Heart left ventricle (tissue), 16 donors: ENCODE results near the gene DEXI. TPM values are rescaled to one million over a fixed set of nuclear protein-coding genes. Genes with fewer than 3 reads are reported as not detected.
A peak's percentile ranks its signal among the peaks of the same experiment; 100 is the strongest.

Experiments
- ATAC-seq, 4 donors: fragments of 200-7000 bp; cut with Tn5 transposase; one replicate each; pipeline ENCODE4 v1.9.1; 2020 to 2022; ENCODE audit warnings: moderate library complexity in 4 of 4, mild to moderate bottlenecking in 3 of 4, moderate number of reproducible peaks in 1 of 4
- DNase-seq, 5 donors: peaks; one replicate each; pipeline ENCODE4 v3.0.0-alpha.2; 2020
- H3K27ac ChIP-seq, 12 donors: fragments of 200-600 bp; sonication (generic) in 4 of 12; one replicate each; pipeline versions ENCODE4 v1.5.0 to v1.8.0; 2016 to 2022; ENCODE audit warnings: mild to moderate bottlenecking in 2 of 12
- H3K27me3 ChIP-seq, 9 donors: fragments of 200-600 bp; sonication (generic) in 2 of 9; one replicate each; pipeline versions ENCODE4 v1.5.1 to v1.8.0; 2016 to 2022; ENCODE audit warnings: mild to moderate bottlenecking in 3 of 9
- H3K36me3 ChIP-seq, 9 donors: fragments of 200-600 bp; sonication (generic) in 2 of 9; one replicate each; pipeline versions ENCODE4 v1.5.0 to v1.8.0; 2018 to 2022; ENCODE audit warnings: mild to moderate bottlenecking in 2 of 9
- H3K4me1 ChIP-seq, 12 donors: fragments of 200-600 bp; sonication (generic) in 4 of 12; one replicate each; pipeline versions ENCODE4 v1.5.0 to v1.8.0; 2016 to 2022; ENCODE audit warnings: mild to moderate bottlenecking in 3 of 12
- H3K4me3 ChIP-seq, 12 donors: fragments of 200-600 bp; sonication (generic) in 4 of 12; one replicate each; pipeline versions ENCODE4 v1.5.0 to v1.8.0; 2017 to 2022; ENCODE audit warnings: mild to moderate bottlenecking in 9 of 12, moderate library complexity in 4 of 12
- H3K9me3 ChIP-seq, 12 donors: fragments of 200-600 bp; sonication (generic) in 4 of 12; one replicate each; pipeline versions ENCODE4 v1.5.0 to v1.8.0; 2016 to 2022; ENCODE audit warnings: mild to moderate bottlenecking in 1 of 12
- CTCF ChIP-seq, 12 donors: fragments of 200-600 bp; sonication (generic) in 4 of 12; IDR thresholded peaks; one replicate each; pipeline versions ENCODE4 v1.5.0 to v1.8.0; 2018 to 2022; ENCODE audit warnings: antibody characterized with exemption in 12 of 12, mild to moderate bottlenecking in 5 of 12
- POLR2A ChIP-seq, 2 donors: fragments of 450-650 bp; IDR thresholded peaks; one replicate each; pipeline ENCODE4 v1.6.1; 2017; ENCODE audit warnings: antibody characterized with exemption in 2 of 2, mild to moderate bottlenecking in 2 of 2, moderate library complexity in 2 of 2
- WGBS, 4 donors: extraction: QIAGEN DNeasy Blood & Tissue Kit in 2 of 4; methylation state at CpG; one replicate each; pipeline versions ENCODE4 v1.1.5 to v1.1.7; 2013 to 2018; 5-methylcytosine and 5-hydroxymethylcytosine counted together
- intact Hi-C, 10 donors: fragments of 100-400 bp; cut with DNase I; formaldehyde crosslinking; loops; one replicate each; pipeline versions ENCODE4 v1.11.1 to v1.14.2; 2022
- polyA plus RNA-seq, 2 donors: library from polyadenylated mRNA; stranded (reverse); fragments of 200-250 nt; gene quantifications; one replicate each; pipeline ENCODE4 v1.2.3, GENCODE V29; 2013
- total RNA-seq, 9 donors: library from RNA; depleted of rRNA in 2 of 9; stranded (reverse); fragments of >200 nt in 2 of 9; fragmentation: NEBNext Ultra II Directional in 3 of 9; extraction: Animal tissue kit (Norgen Biotek cat#: 25700) in 3 of 9; gene quantifications; one replicate each; pipeline versions ENCODE4 v1.1.0 to v1.2.4, GENCODE V29; 2016 to 2023
- donor health status: ischemic (EF 13 %, LVEDD 7.1; RV severe dilation, severe dysfunction).
- donor health status: healthy with polysubstance abuse.
- donor health status: DM: no; HTN: yes; CAD: no.
- donor health status: DM: no; HTN: no; CAD: no.
- donor health status: ischemic (EF 25% LVEDD 6.9; RV normal size, moderate dysfunction).
- donor health status: ischemic (EF 25% LVEDD 5.7; RV mildly dilated, moderate dysfunction).
- donor health status: healthy.
- donor health status: DM: yes; HTN: yes; CAD: no.
- donor health status: ischemic (EF 35%, LVEDD 5.7; RV mildly dilated, moderate dysfunction).
- donor health status: nonischemic (EF 11% LVEDD 7.7; RV severe dilation, severe dysfunction).
- donor health status: DM: yes; HTN: yes; CAD: no.
- donor health status: PGD.
- donor health status: ischemic (EF 29% LVEDD 5.4; RV normal size, mild dysfunction).
- donor health status: nonischemic (EF 23%, LVEDD 6.1; RV moderate dilation, normal function).

DEXI gene
- total and polyA plus RNA-seq, 11 donors = 57.2 to 141 (median 90.8) TPM

- DNase-seq (no peak), ATAC-seq (peak in 1 of 4 donors; percentile 10)
- peaks cover 10 to 83% (median 64%) of the 10 kb centered on the region in 12 donors for H3K4me1 ChIP-seq
- 75 to 82% (median 78%) methylated on average over 10 to 11 of the region's 11 CpGs for WGBS, 4 donors
- no peak overlapping the region for H3K4me3 ChIP-seq
- no peaks in the 10 kb centered on the region for H3K9me3 ChIP-seq
- peaks cover 0 to 46% (median 19%) of the 10 kb centered on the region in 9 donors for H3K36me3 ChIP-seq
- TF ChIP-seq CTCF (IDR thresholded peaks at IDR 0.05) (no peak), POLR2A (IDR thresholded peaks at IDR 0.05) (no peak)
- H3K27me3 ChIP-seq = no peaks in the 10 kb centered on the region
- intact Hi-C loops = no loop called here
- peak overlapping the region in 7 of 12 donors; percentile 17 to 46 (median 34) for H3K27ac ChIP-seq
These were observed 9.1 kb downstream of the DEXI start for GRCh38 chr16:10932959-10933710.

DNA sequence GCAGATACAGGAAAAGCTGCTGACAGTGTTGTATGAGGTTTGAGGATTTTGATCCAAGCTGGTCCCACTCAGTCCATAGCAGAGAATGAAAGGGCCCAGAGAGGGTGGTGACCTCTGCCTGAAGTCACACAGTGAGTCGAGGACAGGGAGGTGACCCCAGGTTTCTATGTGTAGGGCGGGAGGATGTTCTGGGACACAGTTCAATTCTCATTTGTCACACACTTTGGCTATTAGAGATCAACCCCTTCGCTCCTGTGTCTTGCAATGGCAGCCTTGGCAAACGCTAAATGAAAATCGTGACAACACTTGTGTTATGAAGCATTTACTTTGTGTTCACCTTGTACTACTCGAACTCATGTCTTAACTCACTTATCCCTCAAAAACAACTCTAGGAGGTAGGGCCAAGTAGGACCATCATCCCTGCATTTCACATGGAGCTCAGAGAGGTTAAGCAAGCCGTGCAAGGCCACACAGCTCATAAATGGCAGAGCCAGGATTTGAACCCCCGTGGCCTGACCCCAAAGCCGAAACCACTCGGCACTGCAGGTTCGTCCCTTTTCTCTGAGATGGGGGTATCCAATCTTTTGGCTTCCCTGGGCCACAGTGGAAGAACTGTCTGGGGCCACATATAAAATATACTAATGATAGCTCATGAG lies 10.2 kb downstream of the DEXI start:
- H3K27ac ChIP-seq = peak overlapping the region in 1 of 12 donors; percentile 37
- intact Hi-C loops = no loop called here
- no peaks in the 10 kb centered on the region for H3K27me3 ChIP-seq
- peaks cover 6 to 72% (median 53%) of the 10 kb centered on the region in 12 donors for H3K4me1 ChIP-seq
- no peak overlapping the region for H3K4me3 ChIP-seq
- no peaks in the 10 kb centered on the region for H3K9me3 ChIP-seq
- 95 to 97% (median 97%) methylated on average over 11 of the region's 11 CpGs for WGBS, 4 donors
- TF ChIP-seq CTCF (IDR thresholded peaks at IDR 0.05) (no peak), POLR2A (IDR thresholded peaks at IDR 0.05) (no peak)
- peaks cover 0 to 56% (median 29%) of the 10 kb centered on the region in 9 donors for H3K36me3 ChIP-seq
- DNase-seq (no peak), ATAC-seq (no peak)

DNA sequence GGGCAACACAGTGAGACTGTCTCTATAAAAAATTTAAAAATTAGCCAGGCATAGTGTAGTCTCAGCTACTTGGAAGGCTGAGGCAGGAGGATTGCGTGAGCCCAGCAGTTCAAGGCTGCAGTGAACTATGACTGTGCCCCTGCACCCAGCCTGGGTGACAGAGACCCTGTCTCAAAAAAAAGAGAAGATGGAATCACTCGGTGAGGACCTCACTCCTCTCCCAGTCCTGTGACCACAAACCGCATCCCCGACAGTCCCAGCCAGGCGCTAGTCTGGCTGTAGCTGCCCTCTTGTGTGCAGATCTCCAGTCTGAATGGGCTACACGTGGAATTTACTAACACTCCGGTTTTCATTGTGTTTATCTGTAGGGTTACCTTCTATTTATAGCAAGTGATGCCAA lies 11.1 kb downstream of the DEXI start:
- H3K4me1 ChIP-seq = peaks cover 6 to 63% (median 45%) of the 10 kb centered on the region in 12 donors
- intact Hi-C loops = no loop called here
- H3K27ac ChIP-seq = no peak overlapping the region

More for the DNA sequence above, 11.1 kb downstream of the DEXI start:
- H3K9me3 ChIP-seq = no peaks in the 10 kb centered on the region
- TF ChIP-seq CTCF (IDR thresholded peaks at IDR 0.05) = no peak
- TF ChIP-seq POLR2A (IDR thresholded peaks at IDR 0.05) = no peak
- H3K27me3 ChIP-seq = no peaks in the 10 kb centered on the region
- no peak overlapping the region for H3K4me3 ChIP-seq
- ATAC-seq (no peak), DNase-seq (no peak)
- 43 to 58% (median 49%) methylated on average over 7 of the region's 7 CpGs for WGBS, 4 donors
- peaks cover 0 to 58% (median 39%) of the 10 kb centered on the region in 9 donors for H3K36me3 ChIP-seq
